HCT116 (cell line): ENCODE measurements around the gene OGG1. TPM values are rescaled to one million over a fixed set of nuclear protein-coding genes. Genes with fewer than 3 reads are reported as not detected.

ENCODE experiments used
- ATAC-seq: fragments of 200-7000 bp; cut with Tn5 transposase; 2 replicates; pipeline ENCODE4 v1.9.1; 2020; ENCODE audit warnings: mild to moderate bottlenecking, moderate library complexity
- BruUV-seq: library from RNA; stranded (reverse); fragments of 400-500 nt; replicated peaks from 2 replicates; lab custom pipeline; 2021; lab: Mats Ljungman, UMichigan
- CTCF ChIA-PET: fragments of 300-600 bp; sonication (Branson Sonifier 250); formaldehyde crosslinking; loops from one replicate; lab custom pipeline; 2021; ENCODE audit warnings: antibody characterized with exemption; lab: Charles Lee
- POLR2A ChIA-PET: fragments of 300-600, 350-600 bp; sonication (Branson Sonifier 250); formaldehyde crosslinking; loops from one replicate; lab custom pipeline; 2021; ENCODE audit warnings: antibody characterized with exemption; lab: Charles Lee
- RAD21 ChIA-PET, 2 experiments: fragments of 300-600 bp; sonication (Branson Sonifier 250); formaldehyde crosslinking; loops; one replicate each; lab custom pipeline; 2023; ENCODE audit warnings: low total read pairs in 2 of 2; ENCODE audit not compliant: uncharacterized antibody in 2 of 2, unreplicated experiment in 2 of 2, low non-redundant PET in 1 of 2; lab: Charles Lee
- DNase-seq: peaks from one replicate; pipeline ENCODE4 v3.0.0-alpha.2; 2010; ENCODE audit warnings: low read depth, low spot score
- H2AFZ ChIP-seq: fragments of 200-600 bp; shearing (Covaris generic), sonication (generic); 2 replicates; pipeline ENCODE4 v1.6.1; 2017; ENCODE audit warnings: low read depth, mixed run types, mixed read lengths, antibody characterized with exemption, low read length; ENCODE audit not compliant: poor library complexity, severe bottlenecking
- H3K27ac ChIP-seq: 2 replicates; pipeline ENCODE4 v1.5.1; 2012; ENCODE audit warnings: low read depth, low read length
- H3K27me3 ChIP-seq: fragments of 200-600 bp; sonication (generic); 2 replicates; pipeline ENCODE4 v1.6.1; 2016; ENCODE audit warnings: mixed run types, low read length, mixed read lengths; ENCODE audit not compliant: insufficient read depth
- H3K36me3 ChIP-seq, 2 experiments: fragments of 200-500 bp in 1 of 2; fragments of 200-600 bp in 1 of 2; sonication (Bioruptor generic) in 1 of 2; sonication (generic) in 1 of 2; 2 replicates each; pipeline versions ENCODE4 v1.5.1 to v1.6.1; 2014 to 2016; ENCODE audit warnings: low read length in 2 of 2, inconsistent platforms in 1 of 2, mixed read lengths in 1 of 2, mixed run types in 1 of 2; ENCODE audit not compliant: insufficient read depth in 2 of 2, control insufficient read depth in 1 of 2
- H3K4me1 ChIP-seq, 2 experiments: fragments of 200-600 bp in 1 of 2; sonication (generic) in 1 of 2; 2 replicates each; pipeline versions ENCODE4 v1.5.1 to v1.6.1; 2012 to 2017; ENCODE audit warnings: low read length in 2 of 2, inconsistent platforms in 1 of 2, mild to moderate bottlenecking in 1 of 2, mixed read lengths in 1 of 2, mixed run types in 1 of 2, moderate library complexity in 1 of 2; ENCODE audit not compliant: insufficient read depth in 2 of 2, control insufficient read depth in 1 of 2
- H3K4me2 ChIP-seq: fragments of 200-600 bp; sonication (generic); 2 replicates; pipeline ENCODE4 v1.6.1; 2017; ENCODE audit warnings: mixed run types, low read length, mixed read lengths
- H3K4me3 ChIP-seq, 2 experiments: fragments of 200-600 bp in 1 of 2; sonication (generic) in 1 of 2; replicated peaks in 1 of 2; 2 replicates each; pipeline ENCODE4 v1.5.1; 2011 to 2016; ENCODE audit warnings: low read length in 2 of 2, control low read depth in 1 of 2, low read depth in 1 of 2, mild to moderate bottlenecking in 1 of 2, mixed read lengths in 1 of 2, mixed run types in 1 of 2
- H3K79me2 ChIP-seq: fragments of 200-600 bp; sonication (generic); 2 replicates; pipeline ENCODE4 v1.6.1; 2017; ENCODE audit warnings: mild to moderate bottlenecking, mixed run types, low read length, moderate library complexity, mixed read lengths; ENCODE audit not compliant: insufficient read depth
- H3K9ac ChIP-seq: fragments of 200-600 bp; sonication (generic); 2 replicates; pipeline ENCODE4 v1.6.1; 2016; ENCODE audit warnings: low read length, mixed read lengths
- H3K9me2 ChIP-seq: fragments of 200-600 bp; sonication (generic), shearing (Covaris generic); 2 replicates; pipeline ENCODE4 v1.6.1; 2017; ENCODE audit warnings: mixed run types, mild to moderate bottlenecking, moderate library complexity; ENCODE audit not compliant: insufficient read depth
- H3K9me3 ChIP-seq, 2 experiments: fragments of 200-500 bp in 1 of 2; fragments of 200-600 bp in 1 of 2; sonication (Bioruptor generic) in 1 of 2; sonication (generic) in 1 of 2; 2 replicates each; pipeline ENCODE4 v1.6.1; 2014 to 2017; ENCODE audit warnings: low read length in 2 of 2, mixed read lengths in 2 of 2, inconsistent platforms in 1 of 2, low read depth in 1 of 2, mild to moderate bottlenecking in 1 of 2, mixed run types in 1 of 2, moderate library complexity in 1 of 2; ENCODE audit not compliant: control insufficient read depth in 1 of 2, insufficient read depth in 1 of 2
- H4K20me1 ChIP-seq: fragments of 200-600 bp; sonication (generic), shearing (Covaris generic); 2 replicates; pipeline ENCODE4 v1.6.1; 2017; ENCODE audit warnings: mixed run types, mild to moderate bottlenecking, moderate library complexity; ENCODE audit not compliant: insufficient read depth
- CEBPB ChIP-seq: IDR thresholded peaks from 2 replicates; pipeline ENCODE4 v1.6.1; 2012; ENCODE audit warnings: low read depth
- EZH2 ChIP-seq: fragments of 200-600 bp; sonication (generic); IDR thresholded peaks from 2 replicates; pipeline ENCODE4 v1.6.1; 2017; ENCODE audit warnings: antibody characterized with exemption, mixed run types
- EZH2phosphoT487 ChIP-seq: fragments of 200-600 bp; IDR thresholded peaks from 2 replicates; pipeline ENCODE4 v1.6.1; 2018; ENCODE audit warnings: antibody characterized with exemption, borderline replicate concordance
- FOSL1 ChIP-seq: IDR thresholded peaks from 2 replicates; pipeline ENCODE4 v1.6.1; 2012; ENCODE audit warnings: low read depth
- POLR2A ChIP-seq: IDR thresholded peaks from 2 replicates; pipeline ENCODE4 v1.7.0; 2011; ENCODE audit warnings: borderline replicate concordance; ENCODE audit not compliant: insufficient read depth, insufficient read length; ENCODE audit errors: extremely low read depth
- SIN3A ChIP-seq: IDR thresholded peaks from 2 replicates; pipeline ENCODE4 v1.6.1; 2012; ENCODE audit warnings: low read depth
- SP1 ChIP-seq: IDR thresholded peaks from 2 replicates; pipeline ENCODE4 v1.6.1; 2012; ENCODE audit warnings: low read depth
- ZFX ChIP-seq: fragments of 450-650 bp; IDR thresholded peaks from 2 replicates; pipeline ENCODE4 v1.6.1; 2017
- intact Hi-C: fragments of 100-400 bp; cut with micrococcal nuclease; formaldehyde crosslinking; loops from 2 replicates; pipeline ENCODE4 v1.10.0; 2022
- total RNA-seq: library from RNA; stranded (reverse); gene quantifications from one replicate; pipeline ENCODE4 v1.2.1, GENCODE V29; 2021; ENCODE audit not compliant: unreplicated experiment
- TF ChIP-seq, protein P1 (sequence below): IDR thresholded peaks from 2 replicates; pipeline ENCODE4 v1.6.1; 2012

Gene OGG1
- total RNA-seq, 1 experiment from 2014 or later: 16.3 TPM

DNA sequence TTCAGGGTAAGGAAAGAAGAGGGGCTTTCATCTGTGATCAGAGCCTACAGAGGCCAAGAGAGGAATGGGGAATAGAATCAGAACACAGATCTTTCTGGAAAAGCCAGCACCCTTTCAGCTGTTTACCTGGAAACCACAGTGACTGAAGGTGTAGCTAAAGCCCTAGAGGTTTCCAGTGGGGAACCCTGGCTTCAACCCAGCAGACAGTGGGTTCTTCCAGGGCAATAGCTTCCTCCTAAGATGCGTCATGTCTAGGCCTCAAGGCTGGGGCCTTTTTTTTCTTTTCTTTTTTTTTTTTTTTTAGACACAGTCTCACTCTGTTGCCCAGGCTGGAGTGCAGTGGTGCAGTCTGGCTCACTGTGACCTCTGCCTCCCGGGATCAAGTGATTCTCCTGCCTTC lies 49.2 kb upstream of the OGG1 start:
- Histone ChIP-seq H3K9me3 (no peaks in the 10 kb centered on the region), H3K79me2 (no peaks in the 10 kb centered on the region), H4K20me1 (no peaks in the 10 kb centered on the region), H3K9ac (no peak overlapping the region), H3K27ac (no peak overlapping the region), H3K9me2 (no peaks in the 10 kb centered on the region), H3K4me2 (no peak overlapping the region), H3K4me1 (peaks cover 0 to 9% of the 10 kb centered on the region in 2 experiments; a peak in 2 of 4 replicates), H3K4me3 (no peak overlapping the region), H2AFZ (no peak overlapping the region), H3K36me3 (peaks cover 0 to 3% of the 10 kb centered on the region in 2 experiments; a peak in 1 of 4 replicates), H3K27me3 (no peaks in the 10 kb centered on the region)
- ChIA-PET POLR2A (no interaction called here), RAD21 (no interaction called here), CTCF (no interaction called here)
- BruUV-seq: no TSS peak
- intact Hi-C loops: no loop called here
- no peak for ATAC-seq
- no peak for TF ChIP-seq POLR2A
- no peak for TF ChIP-seq ZFX
- TF ChIP-seq EZH2phosphoT487: no peak
- TF ChIP-seq, protein P1, sequence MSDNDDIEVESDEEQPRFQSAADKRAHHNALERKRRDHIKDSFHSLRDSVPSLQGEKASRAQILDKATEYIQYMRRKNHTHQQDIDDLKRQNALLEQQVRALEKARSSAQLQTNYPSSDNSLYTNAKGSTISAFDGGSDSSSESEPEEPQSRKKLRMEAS: no peak
- no peak for TF ChIP-seq EZH2
- no peak for TF ChIP-seq FOSL1
- TF ChIP-seq CEBPB: no peak
- TF ChIP-seq SP1: no peak
- DNase-seq: no peak

GRCh38 chr3:9701006-9701405 lies 48.7 kb upstream of the OGG1 start:
- no TSS peak for BruUV-seq
- intact Hi-C loops: no loop called here
- CTCF ChIA-PET: no interaction called here

More at GRCh38 chr3:9701006-9701405, 48.7 kb upstream of the OGG1 start:
- Histone ChIP-seq H3K9me2 (no peaks in the 10 kb centered on the region), H3K4me3 (no peak overlapping the region), H4K20me1 (no peaks in the 10 kb centered on the region), H3K9ac (no peak overlapping the region), H3K27ac (no peak overlapping the region), H3K27me3 (no peaks in the 10 kb centered on the region), H3K4me2 (no peak overlapping the region), H3K79me2 (no peaks in the 10 kb centered on the region), H3K36me3 (peaks cover 0 to 3% of the 10 kb centered on the region in 2 experiments; a peak in 1 of 4 replicates), H3K9me3 (no peaks in the 10 kb centered on the region), H3K4me1 (peaks cover 0 to 9% of the 10 kb centered on the region in 2 experiments; a peak in 2 of 4 replicates), H2AFZ (no peak overlapping the region)
- TF ChIP-seq SIN3A: no peak
- ChIA-PET RAD21 (no interaction called here), POLR2A (no interaction called here)
- DNase-seq: no peak
- ATAC-seq: no peak
